ENCODE measurements around the gene SLC39A11. TPM values are rescaled to one million over a fixed set of nuclear protein-coding genes. Genes with fewer than 3 reads are reported as not detected.
A peak's percentile ranks its signal among the peaks of the same experiment; 100 is the strongest.

SLC39A11 gene
- total RNA-seq, 2 donors from 2014 or later = 18.1 to 20.1 TPM

DNA sequence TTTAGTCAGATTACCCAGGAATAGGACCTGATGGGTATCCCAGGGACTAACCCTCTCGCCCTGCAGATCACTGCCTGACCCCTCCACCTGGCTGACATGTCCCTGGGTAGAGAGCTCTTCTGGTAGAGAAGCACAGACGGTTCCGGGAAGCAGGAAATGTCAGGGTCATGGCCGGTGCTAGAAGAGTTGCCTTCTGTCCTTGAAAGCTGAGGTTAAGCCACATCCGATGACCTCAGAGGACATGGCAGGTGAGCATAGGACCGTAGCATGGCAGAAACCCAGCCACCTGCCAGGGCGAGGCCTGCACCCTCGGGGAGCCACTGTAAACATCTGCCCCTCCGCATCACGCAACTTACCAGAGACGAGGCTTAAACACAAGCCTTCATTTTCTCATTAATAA, 488.0 kb downstream of the SLC39A11 start:
- Mint-ChIP-seq H3K9me3 (peaks cover 9% of the 10 kb centered on the region), H3K27me3 (ENCODE audit: insufficient read depth) (peaks cover 2% of the 10 kb centered on the region), H3K27ac (no peak overlapping the region), H3K4me3 (no peak overlapping the region), H3K36me3 (ENCODE audit: low read depth) (no peaks in the 10 kb centered on the region), H3K4me1 (peaks cover 23% of the 10 kb centered on the region)
- DNase-seq = no peak
- no peak overlapping the region for H3K4me3 ChIP-seq (ENCODE audit: low read length)
- TF ChIP-seq, protein P1, sequence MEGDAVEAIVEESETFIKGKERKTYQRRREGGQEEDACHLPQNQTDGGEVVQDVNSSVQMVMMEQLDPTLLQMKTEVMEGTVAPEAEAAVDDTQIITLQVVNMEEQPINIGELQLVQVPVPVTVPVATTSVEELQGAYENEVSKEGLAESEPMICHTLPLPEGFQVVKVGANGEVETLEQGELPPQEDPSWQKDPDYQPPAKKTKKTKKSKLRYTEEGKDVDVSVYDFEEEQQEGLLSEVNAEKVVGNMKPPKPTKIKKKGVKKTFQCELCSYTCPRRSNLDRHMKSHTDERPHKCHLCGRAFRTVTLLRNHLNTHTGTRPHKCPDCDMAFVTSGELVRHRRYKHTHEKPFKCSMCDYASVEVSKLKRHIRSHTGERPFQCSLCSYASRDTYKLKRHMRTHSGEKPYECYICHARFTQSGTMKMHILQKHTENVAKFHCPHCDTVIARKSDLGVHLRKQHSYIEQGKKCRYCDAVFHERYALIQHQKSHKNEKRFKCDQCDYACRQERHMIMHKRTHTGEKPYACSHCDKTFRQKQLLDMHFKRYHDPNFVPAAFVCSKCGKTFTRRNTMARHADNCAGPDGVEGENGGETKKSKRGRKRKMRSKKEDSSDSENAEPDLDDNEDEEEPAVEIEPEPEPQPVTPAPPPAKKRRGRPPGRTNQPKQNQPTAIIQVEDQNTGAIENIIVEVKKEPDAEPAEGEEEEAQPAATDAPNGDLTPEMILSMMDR (conservative IDR thresholded peaks at IDR 0.05) = no peak
- WGBS, 2 experiments (ENCODE audit: insufficient coverage in 1 of 2, insufficient read length in 1 of 2) = 91 to 98% methylated on average over 10 to 11 of the region's 11 CpGs
- no peak overlapping the region for H3K9ac ChIP-seq (ENCODE audit: extremely low read depth, low read length, poor library complexity, severe bottlenecking)
- no peaks in the 10 kb centered on the region for H3K9me3 ChIP-seq (ENCODE audit: control insufficient read depth, low read length)
- H3K27ac ChIP-seq (ENCODE audit: low read depth, low read length) = no peak overlapping the region
- peaks cover 2% of the 10 kb centered on the region for H3K4me1 ChIP-seq (ENCODE audit: control insufficient read depth, insufficient read depth, low read length)
- no peaks in the 10 kb centered on the region for H3K36me3 ChIP-seq (ENCODE audit: control insufficient read depth, insufficient read depth, low read length)
- no peaks in the 10 kb centered on the region for H3K27me3 ChIP-seq (ENCODE audit: control insufficient read depth, insufficient read depth, low read length, poor library complexity, severe bottlenecking)

DNA sequence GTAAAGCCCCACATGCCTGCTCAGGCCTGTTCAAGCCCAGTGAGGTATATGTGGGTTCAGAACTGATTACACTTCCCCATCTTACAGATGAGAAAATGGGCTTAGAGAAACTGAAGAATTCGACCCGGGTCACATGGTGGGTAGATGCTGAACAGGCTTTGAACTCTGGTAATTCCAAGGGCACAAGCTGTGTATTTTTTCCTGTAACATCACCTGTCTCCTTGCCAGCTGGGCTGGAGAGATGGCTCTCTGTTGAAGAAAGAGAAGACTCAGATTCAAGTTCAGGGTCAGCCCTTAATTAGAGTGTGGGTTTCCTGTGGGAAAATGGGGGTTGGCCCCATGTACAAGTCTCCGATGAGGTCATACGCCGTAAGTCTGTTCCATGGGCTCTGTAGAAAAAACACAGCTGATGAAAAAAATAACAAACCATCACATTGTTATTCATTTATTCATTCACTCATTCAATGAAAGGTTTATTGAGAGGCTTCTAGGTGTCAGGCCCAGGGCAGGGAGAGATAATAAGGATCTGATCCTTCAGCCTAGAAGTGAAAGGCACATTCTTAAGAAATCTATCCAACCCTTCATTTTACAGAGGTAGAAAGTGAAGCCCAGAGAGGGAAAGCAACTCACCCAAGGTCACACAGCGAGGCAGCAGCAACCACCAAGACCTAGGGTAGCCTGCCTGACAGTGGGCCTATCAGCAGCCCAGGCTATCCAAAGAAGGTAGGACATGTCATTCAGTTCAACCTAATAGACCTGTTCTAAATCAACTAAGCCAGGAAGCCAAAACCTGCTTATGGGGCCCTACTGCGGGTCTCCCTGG, 488.9 kb downstream of the SLC39A11 start:
- H3K4me3 Mint-ChIP-seq = no peak overlapping the region
- Histone ChIP-seq H3K27ac (ENCODE audit: low read depth, low read length) (no peak overlapping the region), H3K36me3 (ENCODE audit: control insufficient read depth, insufficient read depth, low read length) (no peaks in the 10 kb centered on the region), H3K4me3 (ENCODE audit: low read length) (no peak overlapping the region), H3K27me3 (ENCODE audit: control insufficient read depth, insufficient read depth, low read length, poor library complexity, severe bottlenecking) (no peaks in the 10 kb centered on the region), H3K9ac (ENCODE audit: extremely low read depth, low read length, poor library complexity, severe bottlenecking) (no peak overlapping the region), H3K9me3 (ENCODE audit: control insufficient read depth, low read length) (no peaks in the 10 kb centered on the region), H3K4me1 (ENCODE audit: control insufficient read depth, insufficient read depth, low read length) (peaks cover 2% of the 10 kb centered on the region)
- TF ChIP-seq, protein P1 (conservative IDR thresholded peaks at IDR 0.05) = no peak
- DNase-seq = no peak
- H3K27me3 Mint-ChIP-seq (ENCODE audit: insufficient read depth) = peaks cover 2% of the 10 kb centered on the region
- no peaks in the 10 kb centered on the region for H3K36me3 Mint-ChIP-seq (ENCODE audit: low read depth)
- H3K4me1 Mint-ChIP-seq = peaks cover 23% of the 10 kb centered on the region
- H3K27ac Mint-ChIP-seq = no peak overlapping the region
- H3K9me3 Mint-ChIP-seq = peaks cover 7% of the 10 kb centered on the region
- 68 to 91% methylated on average over 3 to 7 of the region's 7 CpGs for WGBS, 2 experiments (ENCODE audit: insufficient coverage in 1 of 2, insufficient read length in 1 of 2)

DNA sequence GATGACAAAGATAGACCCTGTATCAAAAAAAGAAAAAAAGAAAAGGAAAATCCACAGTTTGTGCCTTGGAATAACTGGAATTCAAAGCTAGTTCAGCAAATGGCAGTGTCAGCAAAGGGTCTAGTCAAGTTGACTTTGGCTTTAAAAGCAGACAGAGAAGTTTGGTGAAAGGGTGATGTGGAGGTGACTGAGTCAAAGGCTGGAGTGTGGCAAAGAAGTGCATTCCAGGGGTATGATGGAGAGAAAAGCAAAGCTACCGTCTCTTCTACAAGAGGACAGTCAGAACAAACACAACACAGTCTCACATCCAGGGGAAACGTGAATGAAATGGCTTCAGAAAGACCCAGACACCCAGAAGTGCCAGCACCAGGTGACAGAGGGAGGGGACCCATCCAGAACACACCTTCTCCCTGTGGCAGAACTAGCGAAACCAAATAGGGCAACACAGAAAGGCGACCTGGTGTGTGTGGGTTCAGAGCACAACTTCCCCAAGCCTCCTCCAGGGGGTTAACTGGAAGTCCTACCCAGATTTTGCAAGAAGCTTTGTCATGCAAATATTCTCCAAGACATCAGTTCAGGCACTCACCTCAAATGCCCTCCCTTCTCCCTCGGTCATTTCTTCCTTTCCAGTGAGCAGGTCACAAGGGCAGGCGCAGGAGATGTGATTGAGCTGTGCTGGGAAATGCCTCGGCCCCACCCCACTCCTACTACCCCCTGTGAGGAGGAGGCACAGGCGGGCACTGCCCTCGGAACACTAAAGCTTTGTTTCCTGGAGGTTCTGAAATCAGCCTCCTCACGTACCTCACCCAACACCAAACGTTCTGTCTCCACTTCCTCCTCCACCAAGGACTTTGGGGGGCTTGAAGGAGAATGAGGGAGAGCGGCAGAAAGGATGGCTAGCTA, 489.7 kb downstream of the SLC39A11 start:
- 55 to 69% methylated on average over 3 to 10 of the region's 12 CpGs for WGBS, 2 experiments (ENCODE audit: insufficient coverage in 1 of 2, insufficient read length in 1 of 2)

More for the DNA sequence above, 489.7 kb downstream of the SLC39A11 start:
- Mint-ChIP-seq H3K36me3 (ENCODE audit: low read depth) (no peaks in the 10 kb centered on the region), H3K4me1 (peaks cover 23% of the 10 kb centered on the region), H3K27ac (no peak overlapping the region), H3K27me3 (ENCODE audit: insufficient read depth) (peaks cover 2% of the 10 kb centered on the region), H3K9me3 (peaks cover 2% of the 10 kb centered on the region), H3K4me3 (no peak overlapping the region)
- TF ChIP-seq, protein P1 (conservative IDR thresholded peaks at IDR 0.05) = peak; percentile 64
- Histone ChIP-seq H3K4me3 (ENCODE audit: low read length) (no peak overlapping the region), H3K4me1 (ENCODE audit: control insufficient read depth, insufficient read depth, low read length) (peaks cover 2% of the 10 kb centered on the region), H3K9me3 (ENCODE audit: control insufficient read depth, low read length) (no peaks in the 10 kb centered on the region), H3K27ac (ENCODE audit: low read depth, low read length) (no peak overlapping the region), H3K36me3 (ENCODE audit: control insufficient read depth, insufficient read depth, low read length) (no peaks in the 10 kb centered on the region), H3K27me3 (ENCODE audit: control insufficient read depth, insufficient read depth, low read length, poor library complexity, severe bottlenecking) (no peaks in the 10 kb centered on the region), H3K9ac (ENCODE audit: extremely low read depth, low read length, poor library complexity, severe bottlenecking) (no peak overlapping the region)
- DNase-seq = peak; percentile 89
